HepG2 (cell line): Measurements from ENCODE around the gene APOC3. TPM values are rescaled to one million over a fixed set of nuclear protein-coding genes. Genes with fewer than 3 reads are reported as not detected.

ENCODE experiments used
- ARNT ChIP-seq: fragments of 450-650 bp; IDR thresholded peaks from 2 replicates; pipeline ENCODE4 v1.6.1; 2017
- CREB1 ChIP-seq, 2 experiments: fragments of 450-650 bp in 1 of 2; IDR thresholded peaks; 2 replicates each; pipeline ENCODE4 v1.6.1; 2016 to 2017; ENCODE audit warnings: control low read depth in 1 of 2, mild to moderate bottlenecking in 1 of 2, missing compliant biosample characterization in 1 of 2, missing genetic modification characterization in 1 of 2
- HNF1A ChIP-seq, 2 experiments: sonication (generic) in 1 of 2; formaldehyde crosslinking in 1 of 2; IDR thresholded peaks; 2 replicates each; pipeline versions ENCODE4 v1.4.0 to v1.6.1; 2016 to 2020; ENCODE audit warnings: borderline replicate concordance in 1 of 2, low read depth in 1 of 2, mild to moderate bottlenecking in 1 of 2, missing genetic modification reagents in 1 of 2
- KDM1A ChIP-seq: IDR thresholded peaks from 2 replicates; pipeline ENCODE4 v1.6.1; 2016; ENCODE audit warnings: missing compliant biosample characterization
- RFX1 ChIP-seq: fragments of 450-650 bp; IDR thresholded peaks from 2 replicates; pipeline ENCODE4 v1.6.1; 2017
- SIX4 ChIP-seq: sonication (generic); formaldehyde crosslinking; IDR thresholded peaks from 2 replicates; pipeline ENCODE4 v1.4.0; 2020; ENCODE audit warnings: missing genetic modification reagents
- SOX13 ChIP-seq, 3 experiments: fragments of 450-650 bp in 1 of 3; sonication (generic) in 1 of 3; formaldehyde crosslinking in 1 of 3; IDR thresholded peaks in 2 of 3; conservative IDR thresholded peaks in 1 of 3; 2 replicates each; pipeline versions ENCODE4 v1.5.0 to v1.6.1; 2016 to 2020; ENCODE audit warnings: antibody characterized with exemption in 1 of 3, mild to moderate bottlenecking in 1 of 3, missing compliant biosample characterization in 1 of 3, missing genetic modification reagents in 1 of 3, moderate library complexity in 1 of 3
- SRF ChIP-seq: IDR thresholded peaks from 2 replicates; pipeline ENCODE4 v1.6.1; 2011; ENCODE audit warnings: mild to moderate bottlenecking, low read depth, low read length, moderate library complexity
- TARDBP ChIP-seq: sonication (generic); formaldehyde crosslinking; IDR thresholded peaks from 2 replicates; pipeline ENCODE4 v1.8.0; 2022; ENCODE audit warnings: mild to moderate bottlenecking, missing genetic modification reagents
- ZNF143 ChIP-seq: sonication (generic); formaldehyde crosslinking; IDR thresholded peaks from 2 replicates; pipeline ENCODE4 v1.4.0; 2020; ENCODE audit warnings: missing genetic modification reagents
- ZNF83 ChIP-seq: sonication (generic); formaldehyde crosslinking; IDR thresholded peaks from 2 replicates; pipeline ENCODE4 v1.4.0; 2020; ENCODE audit warnings: missing genetic modification reagents, mild to moderate bottlenecking, borderline replicate concordance
- polyA plus RNA-seq, 8 experiments: library from polyadenylated mRNA; depleted of rRNA in 3 of 8; stranded (reverse) in 7 of 8; unstranded in 1 of 8; fragments of >200 nt; fragmentation: Illumina TruSeq in 4 of 8; extraction: Trizol in 4 of 8; gene quantifications; 2 replicates each; pipeline versions ENCODE4 v1.2.1 to v1.2.3, GENCODE V29; 2011 to 2016; ENCODE audit warnings: low read depth in 4 of 8, missing spikeins in 1 of 8, mixed read lengths in 1 of 8; ENCODE audit not compliant: insufficient read depth in 1 of 8
- total RNA-seq, 5 experiments: library from RNA; depleted of rRNA; stranded (reverse); fragments of >200 nt; fragmentation: Illumina TruSeq; extraction: Trizol; gene quantifications; 2 replicates each; pipeline ENCODE4 v1.2.3, GENCODE V29; 2016; ENCODE audit warnings: low read depth in 1 of 5
- TF ChIP-seq, protein P1 (sequence below), 2 experiments: fragments of 450-650 bp in 1 of 2; sonication (generic) in 1 of 2; formaldehyde crosslinking in 1 of 2; IDR thresholded peaks; 2 replicates each; pipeline versions ENCODE4 v1.6.1 to v1.8.0; 2016 to 2022; ENCODE audit warnings: antibody characterized with exemption in 1 of 2, mild to moderate bottlenecking in 1 of 2, missing genetic modification reagents in 1 of 2

Gene APOC3
- total and polyA plus RNA-seq, 2 of the 13 experiments (the other 11 are each of a cell fraction or from before 2014, with no cell fraction given), result 314 to 687 TPM

DNA sequence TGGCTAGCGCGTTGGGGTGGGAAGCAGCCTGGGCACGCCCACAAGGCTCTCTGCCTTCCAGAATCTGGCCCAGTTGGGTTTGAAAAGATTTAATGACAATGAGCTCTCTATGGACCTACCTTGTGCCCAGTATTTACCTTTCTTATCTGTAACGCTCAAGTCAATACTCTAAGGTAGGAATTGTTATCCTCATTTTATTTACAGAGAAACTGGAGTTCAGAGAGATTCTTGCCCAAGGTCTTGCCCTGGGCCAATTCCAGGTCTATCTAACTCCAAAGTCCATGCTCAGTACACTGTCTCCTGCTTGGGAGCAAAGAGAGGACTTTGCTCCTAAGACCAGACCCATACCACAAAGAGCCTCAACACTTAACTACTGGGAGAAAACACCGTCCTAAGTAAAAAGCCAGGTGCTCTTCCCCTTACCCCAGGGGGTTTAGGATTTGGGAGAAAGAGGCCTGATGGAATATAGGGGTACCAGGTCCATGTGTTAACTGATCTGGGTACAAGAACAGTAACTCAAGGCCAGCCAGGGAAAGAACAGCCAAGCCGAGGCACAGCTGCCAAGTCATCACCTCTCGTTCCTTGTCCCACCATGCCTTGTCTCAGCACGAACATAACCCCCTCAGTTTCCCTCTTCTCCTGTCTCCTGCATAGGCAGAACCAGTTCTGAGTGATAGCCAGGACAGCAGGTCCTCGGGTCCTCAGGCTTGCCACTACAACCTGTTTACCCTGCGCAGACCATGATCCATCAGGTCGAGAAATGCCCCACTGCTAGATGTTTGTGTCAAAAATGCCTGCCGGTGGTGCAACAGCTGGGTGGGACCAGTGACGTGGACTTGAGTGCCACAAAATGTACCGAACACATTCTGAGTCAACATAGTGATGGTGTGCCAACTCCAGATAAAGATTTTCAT lies 21.2 kb upstream of the APOC3 start (continued):
- TF ChIP-seq HNF1A (IDR thresholded peaks at IDR 0.05; ENCODE audit: low read depth) (no peak; the same call in none of the 2 replicates), HNF1A (CRISPR knock-in tag; IDR thresholded peaks at IDR 0.05; ENCODE audit: borderline replicate concordance) (peak; percentile 85; the same call in 1 of the 2 replicates), KDM1A (CRISPR knock-in tag) (peak; percentile 87), SRF (no peak), CREB1 (IDR thresholded peaks at IDR 0.05) (peak; percentile 89), CREB1 (CRISPR knock-in tag; IDR thresholded peaks at IDR 0.05) (peak; percentile 85), ZNF83 (CRISPR knock-in tag) (no peak), ARNT (no peak), SOX13 (IDR thresholded peaks at IDR 0.05) (peak; percentile 93), SOX13 (CRISPR knock-in tag; conservative IDR thresholded peaks at IDR 0.05 in 1 of 2, IDR thresholded peaks at IDR 0.05 in 1 of 2) (peak in 1 of 2 experiments; percentile 98; a peak in 2 of 4 replicates), RFX1 (no peak), TARDBP (CRISPR knock-in tag) (peak; percentile 91), SIX4 (CRISPR knock-in tag) (peak; percentile 81; the same call in 1 of the 2 replicates), ZNF143 (CRISPR knock-in tag) (peak; percentile 24; the same call in 1 of the 2 replicates)
- TF ChIP-seq, protein P1, sequence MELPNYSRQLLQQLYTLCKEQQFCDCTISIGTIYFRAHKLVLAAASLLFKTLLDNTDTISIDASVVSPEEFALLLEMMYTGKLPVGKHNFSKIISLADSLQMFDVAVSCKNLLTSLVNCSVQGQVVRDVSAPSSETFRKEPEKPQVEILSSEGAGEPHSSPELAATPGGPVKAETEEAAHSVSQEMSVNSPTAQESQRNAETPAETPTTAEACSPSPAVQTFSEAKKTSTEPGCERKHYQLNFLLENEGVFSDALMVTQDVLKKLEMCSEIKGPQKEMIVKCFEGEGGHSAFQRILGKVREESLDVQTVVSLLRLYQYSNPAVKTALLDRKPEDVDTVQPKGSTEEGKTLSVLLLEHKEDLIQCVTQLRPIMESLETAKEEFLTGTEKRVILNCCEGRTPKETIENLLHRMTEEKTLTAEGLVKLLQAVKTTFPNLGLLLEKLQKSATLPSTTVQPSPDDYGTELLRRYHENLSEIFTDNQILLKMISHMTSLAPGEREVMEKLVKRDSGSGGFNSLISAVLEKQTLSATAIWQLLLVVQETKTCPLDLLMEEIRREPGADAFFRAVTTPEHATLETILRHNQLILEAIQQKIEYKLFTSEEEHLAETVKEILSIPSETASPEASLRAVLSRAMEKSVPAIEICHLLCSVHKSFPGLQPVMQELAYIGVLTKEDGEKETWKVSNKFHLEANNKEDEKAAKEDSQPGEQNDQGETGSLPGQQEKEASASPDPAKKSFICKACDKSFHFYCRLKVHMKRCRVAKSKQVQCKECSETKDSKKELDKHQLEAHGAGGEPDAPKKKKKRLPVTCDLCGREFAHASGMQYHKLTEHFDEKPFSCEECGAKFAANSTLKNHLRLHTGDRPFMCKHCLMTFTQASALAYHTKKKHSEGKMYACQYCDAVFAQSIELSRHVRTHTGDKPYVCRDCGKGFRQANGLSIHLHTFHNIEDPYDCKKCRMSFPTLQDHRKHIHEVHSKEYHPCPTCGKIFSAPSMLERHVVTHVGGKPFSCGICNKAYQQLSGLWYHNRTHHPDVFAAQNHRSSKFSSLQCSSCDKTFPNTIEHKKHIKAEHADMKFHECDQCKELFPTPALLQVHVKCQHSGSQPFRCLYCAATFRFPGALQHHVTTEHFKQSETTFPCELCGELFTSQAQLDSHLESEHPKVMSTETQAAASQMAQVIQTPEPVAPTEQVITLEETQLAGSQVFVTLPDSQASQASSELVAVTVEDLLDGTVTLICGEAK (IDR thresholded peaks at IDR 0.05), result no peak
- TF ChIP-seq, protein P1 (CRISPR knock-in tag; IDR thresholded peaks at IDR 0.05), result peak; percentile 16; the same call in 1 of the 2 replicates
